HepG2 (cell line): ENCODE results near the gene PIEZO1. TPM values are rescaled to one million over a fixed set of nuclear protein-coding genes. Genes with fewer than 3 reads are reported as not detected.
A peak's percentile ranks its signal among the peaks of the same experiment; 100 is the strongest.

ENCODE experiments used
- DNMT1 ChIP-seq: sonication (generic); formaldehyde crosslinking; IDR thresholded peaks from 2 replicates; pipeline ENCODE4 v1.5.1; 2020; ENCODE audit warnings: mild to moderate bottlenecking, missing genetic modification reagents
- HNF1B ChIP-seq: sonication (generic); formaldehyde crosslinking; IDR thresholded peaks from 2 replicates; pipeline ENCODE4 v1.5.1; 2020; ENCODE audit warnings: mild to moderate bottlenecking, moderate library complexity, missing genetic modification reagents
- KLF9 ChIP-seq: IDR thresholded peaks from 2 replicates; pipeline ENCODE4 v1.6.1; 2016; ENCODE audit warnings: low read depth
- MIER2 ChIP-seq: IDR thresholded peaks from 2 replicates; pipeline ENCODE4 v1.6.1; 2016; ENCODE audit warnings: missing biosample characterization, missing genetic modification reagents
- MXD3 ChIP-seq: IDR thresholded peaks from 2 replicates; pipeline ENCODE4 v1.6.1; 2016; ENCODE audit warnings: mild to moderate bottlenecking, missing biosample characterization, missing genetic modification reagents
- NFE2 ChIP-seq: sonication (generic); formaldehyde crosslinking; IDR thresholded peaks from 2 replicates; pipeline ENCODE4 v1.4.0; 2020; ENCODE audit warnings: missing genetic modification reagents
- RAD51 ChIP-seq: fragments of 450-650 bp; IDR thresholded peaks from 2 replicates; pipeline ENCODE4 v1.6.1; 2016; ENCODE audit warnings: borderline replicate concordance
- TBX2 ChIP-seq: sonication (generic); formaldehyde crosslinking; IDR thresholded peaks from 2 replicates; pipeline ENCODE4 v1.5.0; 2020; ENCODE audit warnings: missing genetic modification reagents, mild to moderate bottlenecking, borderline replicate concordance
- ZFP1 ChIP-seq: IDR thresholded peaks from 2 replicates; pipeline ENCODE4 v1.6.1; 2016
- ZNF34 ChIP-seq: sonication (generic); formaldehyde crosslinking; IDR thresholded peaks from 2 replicates; pipeline ENCODE4 v1.4.0; 2020; ENCODE audit warnings: mild to moderate bottlenecking, missing genetic modification reagents, borderline replicate concordance
- ZNF615 ChIP-seq: sonication (generic); formaldehyde crosslinking; IDR thresholded peaks from 2 replicates; pipeline ENCODE4 v1.5.0; 2020; ENCODE audit warnings: mild to moderate bottlenecking, missing genetic modification reagents, borderline replicate concordance
- ZNF629 ChIP-seq: sonication (generic); formaldehyde crosslinking; conservative IDR thresholded peaks from 2 replicates; pipeline ENCODE4 v1.5.0; 2020; ENCODE audit warnings: missing genetic modification reagents
- ZNF687 ChIP-seq: sonication (generic); formaldehyde crosslinking; IDR thresholded peaks from 2 replicates; pipeline ENCODE4 v1.5.1; 2020; ENCODE audit warnings: mild to moderate bottlenecking, missing genetic modification reagents, moderate library complexity
- polyA plus RNA-seq, 8 experiments: library from polyadenylated mRNA; depleted of rRNA in 3 of 8; stranded (reverse) in 7 of 8; unstranded in 1 of 8; fragments of >200 nt; fragmentation: Illumina TruSeq in 4 of 8; extraction: Trizol in 4 of 8; gene quantifications; 2 replicates each; pipeline versions ENCODE4 v1.2.1 to v1.2.3, GENCODE V29; 2011 to 2016; ENCODE audit warnings: low read depth in 4 of 8, missing spikeins in 1 of 8, mixed read lengths in 1 of 8; ENCODE audit not compliant: insufficient read depth in 1 of 8
- total RNA-seq, 5 experiments: library from RNA; depleted of rRNA; stranded (reverse); fragments of >200 nt; fragmentation: Illumina TruSeq; extraction: Trizol; gene quantifications; 2 replicates each; pipeline ENCODE4 v1.2.3, GENCODE V29; 2016; ENCODE audit warnings: low read depth in 1 of 5

The PIEZO1 gene
- total and polyA plus RNA-seq, 2 of the 13 experiments (the other 11 are each of a cell fraction or from before 2014, with no cell fraction given), result 67.9 to 85.0 TPM

DNA sequence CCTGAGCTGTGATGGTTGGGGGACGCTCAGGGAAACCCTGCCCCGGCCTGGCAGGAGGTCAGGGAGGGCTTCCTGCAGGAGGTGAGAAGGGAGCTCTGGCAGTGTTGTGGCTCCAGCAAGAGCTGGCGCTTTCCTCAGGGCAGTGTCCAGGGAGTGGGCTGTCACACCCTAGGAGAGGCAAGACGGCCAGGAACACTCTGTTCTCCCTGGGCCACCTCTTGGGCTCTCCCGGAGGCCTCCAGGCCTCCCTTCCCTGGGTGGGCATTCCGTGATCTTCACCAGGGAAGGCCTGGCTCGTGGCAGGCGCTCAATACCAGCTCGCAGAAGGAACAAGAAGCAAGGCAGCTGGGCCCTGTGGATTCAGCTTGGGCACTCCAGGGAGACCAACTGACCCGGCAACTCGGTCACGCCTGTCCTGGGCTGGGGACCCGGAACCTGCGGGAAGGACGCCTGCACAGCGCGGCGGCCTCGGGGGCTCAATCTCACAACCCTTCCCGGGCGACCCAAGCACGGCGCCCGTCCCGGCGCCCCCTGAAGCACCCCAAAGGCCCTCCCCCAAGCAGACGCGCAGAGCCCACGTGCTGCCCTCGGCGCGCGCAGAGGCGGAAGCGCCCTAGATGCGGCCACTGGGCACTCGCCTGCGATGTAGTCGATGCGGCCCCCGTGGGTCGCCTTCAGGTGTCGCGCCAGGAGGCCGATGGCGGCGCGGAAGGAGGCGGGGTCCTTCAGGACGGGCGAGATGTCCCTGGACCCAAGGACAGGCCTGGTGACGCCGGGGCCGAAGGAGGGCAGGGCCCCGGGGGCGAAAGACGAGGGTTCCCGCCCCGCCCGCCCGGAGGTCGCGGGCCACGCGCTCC lies 26.1 kb upstream of the PIEZO1 start (continued):
- peak; percentile 98; the same call in 1 of the 2 replicates for TF ChIP-seq MXD3 (CRISPR knock-in tag)
- TF ChIP-seq RAD51, result no peak
- TF ChIP-seq DNMT1 (CRISPR knock-in tag), result 0 out of 2 replicates have a peak, but pooled peaks have one; percentile 19
- TF ChIP-seq NFE2, result no peak
- no peak for TF ChIP-seq HNF1B
- TF ChIP-seq ZFP1, result no peak
- TF ChIP-seq ZNF615 (CRISPR knock-in tag), result peak; percentile 89; the same call in 1 of the 2 replicates
- TF ChIP-seq ZNF34 (CRISPR knock-in tag), result 0 out of 2 replicates have a peak, but pooled peaks have one; percentile 35
- TF ChIP-seq ZNF629, result peak; percentile 44; the same call in 1 of the 2 replicates
- TF ChIP-seq ZNF687, result peak; percentile 91; the same call in 1 of the 2 replicates
- TF ChIP-seq TBX2 (CRISPR knock-in tag), result peak; percentile 36; the same call in 1 of the 2 replicates
- 0 out of 2 replicates have a peak, but pooled peaks have one; percentile 14 for TF ChIP-seq MIER2 (CRISPR knock-in tag)
- TF ChIP-seq KLF9, result no peak; the same call in 1 of the 2 replicates
